ENCODE measurements around the gene TMEM59L. TPM values are rescaled to one million over a fixed set of nuclear protein-coding genes. Genes with fewer than 3 reads are reported as not detected.

TMEM59L gene
- total and polyA plus RNA-seq, 11 donors, result 0.50 to 5.1 (median 1.1) TPM

DNA sequence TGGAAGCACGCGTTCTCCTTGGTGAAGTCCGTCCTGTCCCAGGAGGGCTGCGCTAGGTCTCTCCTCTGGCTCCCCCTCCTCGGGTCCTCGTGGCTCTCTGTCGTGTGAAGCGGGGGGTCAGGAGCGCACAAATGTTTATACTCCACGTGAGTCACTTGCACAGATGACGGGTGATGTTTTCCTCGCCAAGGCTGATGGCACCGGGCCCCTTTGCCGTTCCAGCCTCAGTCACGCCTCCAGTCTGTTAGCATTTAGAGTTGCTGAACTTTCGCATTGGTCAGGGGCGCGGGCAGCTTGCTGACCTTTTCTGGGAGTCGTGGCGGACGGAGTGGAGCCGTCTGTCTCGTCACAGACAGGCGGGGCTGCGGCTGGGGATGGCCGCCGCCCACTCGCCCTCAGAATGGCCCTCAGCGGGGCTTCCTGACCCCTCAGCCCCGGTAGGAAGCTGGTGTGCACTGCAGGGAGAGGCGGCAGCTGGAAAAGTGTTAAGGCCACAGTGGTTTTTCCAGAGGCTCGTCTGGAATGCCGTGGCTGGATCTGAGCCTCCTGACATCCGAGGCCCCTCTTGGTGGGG, 37.9 kb downstream of the TMEM59L start:
- WGBS, 4 donors, result 35 to 55% (median 49%) methylated on average over 26 to 34 of the region's 34 CpGs
- H3K9me3 ChIP-seq, result no peaks in the 10 kb centered on the region
- TF ChIP-seq, protein P1, sequence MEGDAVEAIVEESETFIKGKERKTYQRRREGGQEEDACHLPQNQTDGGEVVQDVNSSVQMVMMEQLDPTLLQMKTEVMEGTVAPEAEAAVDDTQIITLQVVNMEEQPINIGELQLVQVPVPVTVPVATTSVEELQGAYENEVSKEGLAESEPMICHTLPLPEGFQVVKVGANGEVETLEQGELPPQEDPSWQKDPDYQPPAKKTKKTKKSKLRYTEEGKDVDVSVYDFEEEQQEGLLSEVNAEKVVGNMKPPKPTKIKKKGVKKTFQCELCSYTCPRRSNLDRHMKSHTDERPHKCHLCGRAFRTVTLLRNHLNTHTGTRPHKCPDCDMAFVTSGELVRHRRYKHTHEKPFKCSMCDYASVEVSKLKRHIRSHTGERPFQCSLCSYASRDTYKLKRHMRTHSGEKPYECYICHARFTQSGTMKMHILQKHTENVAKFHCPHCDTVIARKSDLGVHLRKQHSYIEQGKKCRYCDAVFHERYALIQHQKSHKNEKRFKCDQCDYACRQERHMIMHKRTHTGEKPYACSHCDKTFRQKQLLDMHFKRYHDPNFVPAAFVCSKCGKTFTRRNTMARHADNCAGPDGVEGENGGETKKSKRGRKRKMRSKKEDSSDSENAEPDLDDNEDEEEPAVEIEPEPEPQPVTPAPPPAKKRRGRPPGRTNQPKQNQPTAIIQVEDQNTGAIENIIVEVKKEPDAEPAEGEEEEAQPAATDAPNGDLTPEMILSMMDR (IDR thresholded peaks at IDR 0.05), result no peak
- TF ChIP-seq POLR2A (IDR thresholded peaks at IDR 0.05), result no peak
- H3K27ac ChIP-seq, result peak overlapping the region; percentile 67 to 97 (median 82)
- peaks cover 3 to 51% (median 35%) of the 10 kb centered on the region in 12 donors for H3K4me1 ChIP-seq
- ATAC-seq, result peak; percentile 12 to 79 (median 78)
- H3K27me3 ChIP-seq, result no peaks in the 10 kb centered on the region
- H3K4me3 ChIP-seq, result peak overlapping the region in 10 of 12 donors; percentile 0 to 45 (median 24)
- peak; percentile 79 to 92 (median 86) for DNase-seq
- intact Hi-C loops (cut with DNase I), result loop anchor here in 1 of 10 donors (10.0 kb wide), 1 partner anchor 56 kb away; no protein-coding TSS in a partner anchor
- H3K36me3 ChIP-seq, result no peaks in the 10 kb centered on the region

DNA sequence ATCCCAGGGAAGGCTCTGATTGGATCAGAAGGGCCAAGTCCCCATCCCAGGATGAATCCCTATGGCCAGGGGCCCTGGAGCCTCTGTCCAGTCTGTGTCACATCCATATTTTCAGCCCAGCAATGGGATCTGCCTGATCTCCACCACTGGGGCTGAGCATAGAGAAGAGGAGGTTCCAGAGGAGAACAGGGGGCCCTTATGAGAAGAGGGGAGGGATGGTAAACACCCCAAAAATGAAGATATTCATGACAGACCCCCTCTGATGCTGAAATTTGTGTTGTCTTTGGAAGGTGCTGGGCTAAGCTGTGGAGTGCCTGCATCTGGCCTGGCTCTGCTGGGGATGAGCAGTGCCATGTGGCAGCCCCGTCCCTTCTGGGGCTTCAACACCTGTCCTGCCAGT, 38.6 kb downstream of the TMEM59L start:
- Histone ChIP-seq H3K36me3 (no peaks in the 10 kb centered on the region), H3K4me3 (peak overlapping the region in 2 of 12 donors; percentile 3 to 45), H3K27ac (peak overlapping the region in 11 of 12 donors; percentile 67 to 97 (median 83)), H3K4me1 (peaks cover 3 to 52% (median 35%) of the 10 kb centered on the region in 12 donors), H3K9me3 (no peaks in the 10 kb centered on the region), H3K27me3 (no peaks in the 10 kb centered on the region)
- WGBS, 4 donors, result 94 to 100% (median 97%) methylated on average over 1 of the region's 1 CpG; no CpG with 5 or more reads in 1 of the 4 donors
- intact Hi-C loops (cut with DNase I), result loop anchor here in 1 of 10 donors (10.0 kb wide), 1 partner anchor 56 kb away; no protein-coding TSS in a partner anchor
- DNase-seq (no peak), ATAC-seq (no peak)
- TF ChIP-seq POLR2A (IDR thresholded peaks at IDR 0.05), result no peak
- TF ChIP-seq, protein P1 (IDR thresholded peaks at IDR 0.05), result no peak

DNA sequence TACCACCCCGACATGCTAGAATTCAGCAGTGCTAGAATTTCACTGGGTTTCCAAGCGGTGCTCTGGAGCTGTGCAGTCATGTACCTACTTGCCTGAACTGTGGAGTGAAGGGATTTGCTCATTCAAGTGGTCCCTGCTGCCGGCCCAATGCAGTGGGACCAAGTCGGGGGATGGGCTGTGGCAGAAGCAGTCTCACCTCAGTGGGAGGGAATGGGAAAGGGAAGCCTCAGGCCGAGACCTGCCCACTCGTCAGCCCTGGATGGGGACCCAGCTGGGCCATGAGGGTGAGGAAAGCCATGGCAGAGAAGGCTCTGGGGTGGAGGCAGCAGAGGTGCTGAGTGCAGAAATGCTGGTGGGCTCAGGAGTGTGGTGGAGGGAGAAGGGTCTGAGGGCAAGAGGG, 39.1 kb downstream of the TMEM59L start:
- Histone ChIP-seq H3K27me3 (no peaks in the 10 kb centered on the region), H3K27ac (peak overlapping the region in 9 of 12 donors; percentile 73 to 97 (median 88)), H3K4me1 (peaks cover 3 to 55% (median 37%) of the 10 kb centered on the region in 12 donors), H3K36me3 (no peaks in the 10 kb centered on the region), H3K4me3 (no peak overlapping the region), H3K9me3 (no peaks in the 10 kb centered on the region)
- TF ChIP-seq, protein P1 (IDR thresholded peaks at IDR 0.05), result no peak
- no peak for TF ChIP-seq POLR2A (IDR thresholded peaks at IDR 0.05)
- WGBS, 4 donors, result 82 to 88% (median 84%) methylated on average over 5 to 6 of the region's 6 CpGs
- no peak for ATAC-seq
- no peak for DNase-seq
- intact Hi-C loops (cut with DNase I), result loop anchor here in 1 of 10 donors (10.0 kb wide), 1 partner anchor 57 kb away; no protein-coding TSS in a partner anchor

DNA sequence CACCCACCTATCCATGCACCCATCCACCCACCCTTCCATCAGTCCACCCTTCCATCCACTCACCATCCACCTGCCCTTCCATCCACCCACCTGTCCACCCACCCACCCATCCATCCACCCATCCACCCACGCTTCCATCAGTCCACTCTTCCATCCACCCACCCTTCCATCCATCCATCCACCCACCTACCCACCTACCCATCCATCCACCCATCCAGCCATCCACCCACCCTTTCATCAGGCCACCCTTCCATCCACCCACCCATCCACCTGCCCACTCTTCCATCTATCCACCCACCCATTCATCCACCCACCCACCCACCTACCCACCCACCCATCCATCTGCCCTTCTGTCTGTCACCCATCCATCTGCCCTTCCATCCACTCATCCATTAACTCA, 41.2 kb downstream of the TMEM59L start:
- 95 to 100% (median 99%) methylated on average over 1 of the region's 1 CpG for WGBS, 4 donors
- Histone ChIP-seq H3K9me3 (no peaks in the 10 kb centered on the region), H3K4me3 (no peak overlapping the region), H3K4me1 (peaks cover 3 to 62% (median 45%) of the 10 kb centered on the region in 12 donors), H3K27ac (no peak overlapping the region), H3K36me3 (no peaks in the 10 kb centered on the region), H3K27me3 (no peaks in the 10 kb centered on the region)
- no peak for DNase-seq
- intact Hi-C loops (cut with DNase I), result loop anchor here in 1 of 10 donors (10.0 kb wide), 1 partner anchor 59 kb away; no protein-coding TSS in a partner anchor
- no peak for TF ChIP-seq POLR2A (IDR thresholded peaks at IDR 0.05)
- TF ChIP-seq, protein P1 (IDR thresholded peaks at IDR 0.05), result no peak
- ATAC-seq, result no peak

All from heart left ventricle (tissue), 16 donors.